ENCODE measurements around the gene MMRN2.
"Not testable (repeated sequence)": the region's sequence is repeated elsewhere in the genome, so short reads cannot be mapped to it uniquely, and the experiment has no call there.

The MMRN2 gene

DNA sequence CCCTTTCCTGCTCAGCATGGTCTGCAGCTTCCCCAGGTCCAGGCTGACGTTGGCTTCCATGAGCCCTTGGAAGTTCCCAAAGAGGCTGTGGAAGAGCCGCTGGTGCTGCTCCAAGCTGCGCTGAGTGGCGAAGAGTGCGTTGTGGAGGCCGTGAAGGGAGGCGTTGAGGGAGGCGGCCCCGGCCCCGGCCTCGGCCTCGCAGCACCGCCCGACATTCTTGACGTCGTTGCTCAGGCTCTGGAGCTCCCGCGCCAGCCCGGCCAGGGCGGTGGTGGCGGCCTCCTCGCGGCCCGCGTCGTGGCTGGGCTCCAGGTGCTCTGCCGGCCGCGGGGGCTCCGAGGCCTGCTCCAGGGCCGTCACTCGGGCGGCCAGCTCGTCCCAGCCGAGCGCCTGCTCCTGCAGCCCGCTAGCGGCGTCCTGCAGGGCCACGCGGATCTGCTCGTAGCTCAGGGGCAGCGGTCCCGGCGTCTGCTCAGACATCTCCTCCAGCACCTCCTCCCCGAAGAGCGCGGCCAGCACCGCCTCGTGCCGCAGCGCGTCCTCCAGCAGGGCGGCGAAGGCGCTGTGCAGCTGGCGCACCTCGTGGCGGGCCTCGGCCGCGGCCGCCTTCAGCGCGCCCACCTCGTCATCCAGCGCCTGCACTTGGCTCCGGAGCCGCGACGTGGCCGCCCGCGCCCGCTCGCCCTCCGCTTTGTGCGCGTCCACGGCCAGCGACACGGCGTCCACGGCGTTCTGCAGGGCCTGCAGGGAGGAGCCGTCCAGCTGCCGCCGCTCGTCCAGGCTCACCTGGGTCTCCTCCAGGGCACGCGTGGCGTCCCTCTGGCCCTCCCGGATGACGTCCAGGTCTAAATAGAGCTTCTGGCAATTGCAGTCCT is 14.7 kb downstream of the MMRN2 start:
- TF ChIP-seq CTCF (IDR thresholded peaks at IDR 0.05; ENCODE audit: borderline replicate concordance, control extremely low read depth, extremely low read depth, insufficient read depth, missing control alignments): no peak
- DNase-seq (ENCODE audit: low spot score): no peak
- in situ Hi-C loops (cut with MboI; ENCODE audit: low sequenced_read_pairs, unreplicated experiment): no loop called here

DNA sequence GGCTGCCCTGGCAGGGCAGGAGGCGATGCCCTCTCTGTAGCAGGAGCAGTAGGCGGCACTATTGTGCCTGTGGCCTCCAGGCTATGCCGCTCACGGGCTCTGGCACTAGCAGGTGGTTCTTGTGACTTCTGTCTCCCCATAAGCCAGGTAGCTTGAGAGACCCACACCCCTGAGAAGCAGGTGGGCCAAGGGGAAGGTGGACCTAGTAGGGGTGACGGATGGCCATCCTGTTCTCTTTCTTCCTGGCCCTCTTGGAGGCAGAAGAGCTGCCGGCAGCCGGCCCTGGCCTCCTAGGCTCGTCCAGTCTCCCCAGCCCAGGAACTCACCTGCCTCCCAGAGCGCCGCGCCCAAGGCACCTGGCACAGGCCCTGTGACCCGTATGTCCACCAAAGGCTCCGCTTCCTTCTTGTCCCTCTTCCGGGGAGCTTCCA is 15.4 kb downstream of the MMRN2 start:
- TF ChIP-seq CTCF (IDR thresholded peaks at IDR 0.05; ENCODE audit: borderline replicate concordance, control extremely low read depth, extremely low read depth, insufficient read depth, missing control alignments): no peak
- in situ Hi-C loops (cut with MboI; ENCODE audit: low sequenced_read_pairs, unreplicated experiment): no loop called here
- no peak for DNase-seq (ENCODE audit: low spot score)

GRCh38 chr10:86941426-86941825 is 16.0 kb downstream of the MMRN2 start:
- TF ChIP-seq CTCF (IDR thresholded peaks at IDR 0.05; ENCODE audit: borderline replicate concordance, control extremely low read depth, extremely low read depth, insufficient read depth, missing control alignments): no peak
- in situ Hi-C loops (cut with MboI; ENCODE audit: low sequenced_read_pairs, unreplicated experiment): no loop called here
- no peak for DNase-seq (ENCODE audit: low spot score)

DNA sequence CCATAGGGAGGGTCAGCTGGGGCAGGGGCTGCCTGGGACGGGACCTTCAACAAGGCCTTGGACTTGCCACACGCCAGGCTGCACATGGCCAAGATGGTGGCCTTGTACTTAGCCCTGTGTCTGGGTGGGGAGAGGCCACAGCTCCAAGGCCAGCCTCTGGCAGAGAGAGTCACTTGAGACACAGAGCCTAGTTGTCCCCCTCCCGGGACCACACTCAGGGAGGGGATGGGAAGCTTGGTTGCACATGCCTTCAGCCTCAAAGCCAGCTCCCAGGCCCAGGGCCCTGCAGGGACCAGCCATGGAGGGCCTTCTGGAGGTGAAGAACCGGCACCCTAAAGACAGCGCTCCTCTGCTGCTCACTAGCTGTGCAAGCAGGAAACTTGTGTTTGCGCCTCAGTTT is 16.7 kb downstream of the MMRN2 start:
- in situ Hi-C loops (cut with MboI; ENCODE audit: low sequenced_read_pairs, unreplicated experiment): no loop called here
- no peak for TF ChIP-seq CTCF (IDR thresholded peaks at IDR 0.05; ENCODE audit: borderline replicate concordance, control extremely low read depth, extremely low read depth, insufficient read depth, missing control alignments)
- no peak for DNase-seq (ENCODE audit: low spot score)

- in situ Hi-C loops (cut with MboI; ENCODE audit: low sequenced_read_pairs, unreplicated experiment); DNase-seq (ENCODE audit: low spot score): not testable (repeated sequence)
These were observed 17.3 kb downstream of the MMRN2 start for GRCh38 chr10:86940076-86940475.

DNA sequence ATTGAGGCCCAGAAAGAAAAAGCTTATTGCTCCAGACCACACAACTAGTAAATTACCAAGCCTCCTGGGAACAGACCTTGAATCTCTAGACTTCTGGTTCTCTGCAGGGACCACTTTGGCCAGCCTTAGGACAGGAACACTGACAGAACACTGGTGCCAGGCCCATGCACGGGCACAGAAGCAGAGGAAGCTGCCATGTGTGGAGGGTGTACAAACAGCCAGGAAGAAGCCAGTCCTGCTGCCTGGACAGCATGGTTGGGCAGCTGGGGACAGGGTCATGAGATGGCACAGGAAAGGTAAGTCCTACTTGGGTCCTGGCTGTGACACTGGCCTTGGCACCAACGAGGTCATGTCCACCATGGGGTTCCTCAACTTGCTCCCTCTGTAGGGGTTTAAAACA is 19.2 kb downstream of the MMRN2 start:
- in situ Hi-C loops (cut with MboI; ENCODE audit: low sequenced_read_pairs, unreplicated experiment): no loop called here
- no peak for DNase-seq (ENCODE audit: low spot score)
- no peak for TF ChIP-seq CTCF (IDR thresholded peaks at IDR 0.05; ENCODE audit: borderline replicate concordance, control extremely low read depth, extremely low read depth, insufficient read depth, missing control alignments)

GRCh38 chr10:86937502-86938154 is 19.8 kb downstream of the MMRN2 start:
- in situ Hi-C loops (cut with MboI; ENCODE audit: low sequenced_read_pairs, unreplicated experiment): no loop called here

More at GRCh38 chr10:86937502-86938154, 19.8 kb downstream of the MMRN2 start:
- DNase-seq (ENCODE audit: low spot score): no peak
- TF ChIP-seq CTCF (IDR thresholded peaks at IDR 0.05; ENCODE audit: borderline replicate concordance, control extremely low read depth, extremely low read depth, insufficient read depth, missing control alignments): no peak
